KG1 (cell line): ENCODE data around the gene CSK.

Source experiments
- DNase-seq: peaks from one replicate; lab custom pipeline; 2025; lab: John Stamatoyannopoulos, UW

CSK gene

GRCh38 chr15:74843445-74843828, 61.6 kb downstream of the CSK start:
- no peak for DNase-seq

GRCh38 chr15:74843891-74844299, 62.0 kb downstream of the CSK start:
- no peak for DNase-seq

- DNase-seq: no peak
These were observed 62.7 kb downstream of the CSK start for GRCh38 chr15:74844319-74845207.

- DNase-seq: no peak
These were observed 63.3 kb downstream of the CSK start for GRCh38 chr15:74845208-74845568.

GRCh38 chr15:74845581-74845980, 63.7 kb downstream of the CSK start:
- no peak for DNase-seq

DNA sequence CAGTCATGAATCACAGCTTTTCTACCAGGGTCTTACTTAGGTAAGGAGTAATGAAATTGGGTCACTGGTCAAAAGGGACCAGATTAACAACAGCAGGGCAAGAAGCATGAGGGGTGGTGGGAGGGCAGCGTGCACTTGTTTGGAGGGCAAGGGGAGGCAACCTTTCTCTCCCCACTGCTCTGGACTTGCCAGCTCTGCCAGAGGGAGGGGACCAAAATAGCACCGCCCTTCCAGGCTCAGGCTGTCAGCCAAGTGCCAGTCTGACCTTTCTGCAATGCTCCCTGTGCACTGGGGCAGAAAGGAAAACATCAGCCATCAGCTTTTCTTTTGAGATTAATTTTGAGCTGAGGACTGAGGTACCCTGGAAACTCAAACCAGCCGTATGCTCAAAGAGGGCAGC, 65.6 kb downstream of the CSK start:
- DNase-seq: no peak

- no peak for DNase-seq
These were observed 68.5 kb downstream of the CSK start for GRCh38 chr15:74850393-74850792.

DNA sequence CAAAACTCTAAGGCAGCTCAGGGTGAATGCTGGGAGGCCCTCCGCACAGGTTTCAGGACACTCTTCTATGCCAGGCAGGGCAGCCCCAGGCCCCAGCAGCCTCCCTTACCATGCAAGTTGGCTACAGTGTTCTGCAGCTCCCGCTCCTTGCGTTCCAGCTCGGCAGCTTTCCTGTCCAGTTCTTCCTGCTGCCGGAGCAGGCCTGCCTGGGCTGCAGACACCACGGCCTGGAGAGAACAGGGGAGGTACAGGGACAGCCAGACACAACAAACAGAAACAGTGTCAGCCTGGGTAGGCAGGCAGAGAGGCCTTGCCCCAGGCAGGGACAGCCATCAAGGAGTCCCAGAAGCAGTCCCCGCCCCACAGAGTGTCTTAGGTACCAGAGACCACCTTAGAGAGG, 70.1 kb downstream of the CSK start:
- no peak for DNase-seq
